A549 (cell line): Measurements from ENCODE around the gene ZBED6. TPM values are rescaled to one million over a fixed set of nuclear protein-coding genes. Genes with fewer than 3 reads are reported as not detected.

Experiments
- ATAC-seq, 2 experiments: fragments of 200-7000 bp in 1 of 2; fragments of >200 bp in 1 of 2; cut with Nextera tagmentation in 1 of 2; cut with Tn5 transposase in 1 of 2; 3 replicates each; pipeline versions ENCODE4 v1.8.0 to v1.9.1; 2018 to 2020; ENCODE audit warnings: mild to moderate bottlenecking in 1 of 2, moderate library complexity in 1 of 2
- CTCF ChIA-PET: fragments of 300-600 bp; sonication (Branson Sonifier 250); formaldehyde crosslinking; extraction: SDS; loops from one replicate; lab custom pipeline; 2021; ENCODE audit warnings: antibody characterized with exemption, inconsistent platforms; lab: Yijun Ruan, JAX
- POLR2A ChIA-PET: fragments of 350-600 bp; formaldehyde crosslinking; extraction: SDS; loops from one replicate; lab custom pipeline; 2021; ENCODE audit warnings: antibody characterized with exemption, inconsistent platforms; lab: Yijun Ruan, JAX
- DNase-seq, 2 experiments: peaks; one replicate each; pipeline versions ENCODE4 v3.0.0 to v3.0.0-alpha.2; 2011 to 2016; ENCODE audit warnings: low read depth in 1 of 2, low spot score in 1 of 2
- FAIRE-seq: peaks from 2 replicates; lab custom pipeline; 2011; peaks lifted over from hg19 to GRCh38; lab: Jason Lieb, UNC
- H3K27ac ChIP-seq, 2 experiments: fragments of >200 bp; sonication (Bioruptor Twin); formaldehyde crosslinking; 3 replicates each; pipeline ENCODE4 v1.5.1; 2016 to 2017
- H3K4me1 ChIP-seq: fragments of >200 bp; sonication (Bioruptor Twin); formaldehyde crosslinking; 3 replicates; pipeline ENCODE4 v1.6.1; 2016
- H3K4me2 ChIP-seq: fragments of >200 bp; sonication (Bioruptor Twin); formaldehyde crosslinking; 3 replicates; pipeline ENCODE4 v1.6.1; 2016
- H3K4me3 ChIP-seq: fragments of >200 bp; sonication (Bioruptor Twin); formaldehyde crosslinking; 3 replicates; pipeline ENCODE4 v1.5.1; 2016
- H3K9me3 ChIP-seq: fragments of >200 bp; sonication (Bioruptor Twin); formaldehyde crosslinking; 3 replicates; pipeline ENCODE4 v1.6.1; 2016
- ATOH8 ChIP-seq: fragments of 250-450 bp; sonication (Bioruptor Pico); IDR thresholded peaks from 2 replicates; pipeline ENCODE4 v1.5.0; 2020; ENCODE audit warnings: low read depth, mild to moderate bottlenecking, moderate library complexity
- CBX2 ChIP-seq: fragments of 200-600 bp; sonication (generic); IDR thresholded peaks from 2 replicates; pipeline ENCODE4 v1.6.1; 2016; ENCODE audit warnings: low read depth, mild to moderate bottlenecking, borderline replicate concordance
- CBX8 ChIP-seq: fragments of 200-600 bp; sonication (generic); IDR thresholded peaks from 2 replicates; pipeline ENCODE4 v1.6.1; 2016
- CEBPB ChIP-seq, 2 experiments: fragments of >200 bp in 1 of 2; sonication (Bioruptor Twin) in 1 of 2; formaldehyde crosslinking in 1 of 2; IDR thresholded peaks; 2 replicates each; pipeline ENCODE4 v1.6.1; 2012 to 2016
- ESRRA ChIP-seq: fragments of 150-350 bp; IDR thresholded peaks from 2 replicates; pipeline ENCODE4 v1.6.1; 2014; ENCODE audit warnings: mild to moderate bottlenecking, low read length, borderline replicate concordance
- HEYL ChIP-seq: fragments of 250-450 bp; sonication (Bioruptor Pico); IDR thresholded peaks from 2 replicates; pipeline ENCODE4 v1.8.0; 2021; ENCODE audit warnings: mild to moderate bottlenecking, moderate library complexity
- HMGXB4 ChIP-seq: fragments of 250-450 bp; sonication (Bioruptor Pico); IDR thresholded peaks from 2 replicates; pipeline ENCODE4 v1.5.0; 2021; ENCODE audit warnings: mild to moderate bottlenecking, moderate library complexity, borderline replicate concordance
- JUN ChIP-seq, 2 experiments: fragments of >200 bp; sonication (Bioruptor Twin); formaldehyde crosslinking; IDR thresholded peaks; 2 replicates in 1 of 2; 3 replicates in 1 of 2; pipeline ENCODE4 v1.6.1; 2016 to 2017
- JUNB ChIP-seq: fragments of >200 bp; sonication (Bioruptor Twin); formaldehyde crosslinking; IDR thresholded peaks from 2 replicates; pipeline ENCODE4 v1.6.1; 2016
- MAFK ChIP-seq: fragments of 450-650 bp; IDR thresholded peaks from 2 replicates; pipeline ENCODE4 v1.6.1; 2014; ENCODE audit not compliant: partially characterized antibody
- MAX ChIP-seq: IDR thresholded peaks from 2 replicates; pipeline ENCODE4 v1.6.1; 2012
- MAZ ChIP-seq: fragments of 150-350 bp; IDR thresholded peaks from 2 replicates; pipeline ENCODE4 v1.6.1; 2014; ENCODE audit warnings: antibody characterized with exemption, low read depth, low read length, borderline replicate concordance
- NR3C1 ChIP-seq: fragments of >200 bp; sonication (Bioruptor Twin); formaldehyde crosslinking; IDR thresholded peaks from 3 replicates; pipeline ENCODE4 v1.6.1; 2017
- PHF8 ChIP-seq: fragments of 200-600 bp; sonication (generic); IDR thresholded peaks from 2 replicates; pipeline ENCODE4 v1.6.1; 2016; ENCODE audit warnings: low read depth, mild to moderate bottlenecking, antibody characterized with exemption, moderate library complexity, borderline replicate concordance
- REST ChIP-seq: fragments of 200-600 bp; sonication (generic); IDR thresholded peaks from 2 replicates; pipeline ENCODE4 v1.6.1; 2016; ENCODE audit warnings: antibody characterized with exemption, mild to moderate bottlenecking, moderate library complexity
- RNF2 ChIP-seq: fragments of 200-600 bp; sonication (generic); IDR thresholded peaks from 2 replicates; pipeline ENCODE4 v1.6.1; 2016; ENCODE audit warnings: low read depth, mild to moderate bottlenecking, antibody characterized with exemption, moderate library complexity, borderline replicate concordance
- SMC3 ChIP-seq: fragments of >200 bp; sonication (Bioruptor Twin); formaldehyde crosslinking; IDR thresholded peaks from 3 replicates; pipeline ENCODE4 v1.6.1; 2018; ENCODE audit warnings: inconsistent platforms
- SREBF2 ChIP-seq: fragments of 450-650 bp; IDR thresholded peaks from 2 replicates; pipeline ENCODE4 v1.6.1; 2014; ENCODE audit warnings: mild to moderate bottlenecking, moderate library complexity
- ZNF302 ChIP-seq: fragments of 250-450 bp; sonication (Bioruptor Pico); IDR thresholded peaks from 2 replicates; pipeline ENCODE4 v1.9.0; 2021; ENCODE audit warnings: inconsistent platforms, mild to moderate bottlenecking, moderate library complexity
- ZSCAN20 ChIP-seq: fragments of 250-450 bp; sonication (Bioruptor Pico); IDR thresholded peaks from 2 replicates; pipeline ENCODE4 v1.8.0; 2022; ENCODE audit warnings: mild to moderate bottlenecking, moderate library complexity
- WGBS: methylation state at CpG from one replicate; pipeline ENCODE4 v1.1.6; 2017; ENCODE audit errors: missing lambda C conversion rate; 5-methylcytosine and 5-hydroxymethylcytosine counted together
- polyA plus RNA-seq, 4 experiments: library from polyadenylated mRNA; depleted of rRNA in 3 of 4; stranded (reverse); fragments of >200 nt; fragmentation: RNase III in 1 of 4; extraction: RNeasy Plus Mini Kit Qiagen cat#74134 plus additional on column Dnase treatment in 1 of 4; gene quantifications; 2 replicates in 3 of 4; 3 replicates in 1 of 4; pipeline ENCODE4 v1.2.3, GENCODE V29; 2011 to 2017
- TF ChIP-seq, protein P1 (sequence below): fragments of >200 bp; sonication (Bioruptor Twin); formaldehyde crosslinking; IDR thresholded peaks from 3 replicates; pipeline ENCODE4 v1.6.1; 2016
- TF ChIP-seq, protein P2 (sequence below): IDR thresholded peaks from 2 replicates; pipeline ENCODE4 v1.6.1; 2012
- TF ChIP-seq, protein P3 (sequence below): IDR thresholded peaks from 2 replicates; pipeline ENCODE4 v1.6.1; 2012; ENCODE audit warnings: low read depth, borderline replicate concordance

ZBED6 gene
- polyA plus RNA-seq, 2 of the 4 experiments (the other 2 are of a cell fraction): 1.7 to 10.6 TPM

GRCh38 chr1:203789966-203790365 lies 5.5 kb upstream of the ZBED6 start:
- 64% methylated on average over 3 of the region's 3 CpGs for WGBS
- DNase-seq (no peak), FAIRE-seq (no peak), ATAC-seq (no peak)
- CTCF ChIA-PET: no interaction called here
- H3K4me3 ChIP-seq: no peak overlapping the region
- no peak overlapping the region for H3K4me2 ChIP-seq
- TF ChIP-seq ZSCAN20 (CRISPR knock-in tag): no peak
- TF ChIP-seq HMGXB4 (CRISPR knock-in tag): no peak
- TF ChIP-seq REST: no peak
- TF ChIP-seq MAZ: no peak
- TF ChIP-seq SMC3: no peak
- TF ChIP-seq RNF2: no peak
- no peak for TF ChIP-seq MAFK
- TF ChIP-seq HEYL: no peak
- no peaks in the 10 kb centered on the region for H3K9me3 ChIP-seq
- H3K4me1 ChIP-seq: 0 out of 3 replicates have a peak, but pooled peaks cover 1% of the 10 kb centered on the region
- no peak overlapping the region for H3K27ac ChIP-seq
- POLR2A ChIA-PET: no interaction called here

DNA sequence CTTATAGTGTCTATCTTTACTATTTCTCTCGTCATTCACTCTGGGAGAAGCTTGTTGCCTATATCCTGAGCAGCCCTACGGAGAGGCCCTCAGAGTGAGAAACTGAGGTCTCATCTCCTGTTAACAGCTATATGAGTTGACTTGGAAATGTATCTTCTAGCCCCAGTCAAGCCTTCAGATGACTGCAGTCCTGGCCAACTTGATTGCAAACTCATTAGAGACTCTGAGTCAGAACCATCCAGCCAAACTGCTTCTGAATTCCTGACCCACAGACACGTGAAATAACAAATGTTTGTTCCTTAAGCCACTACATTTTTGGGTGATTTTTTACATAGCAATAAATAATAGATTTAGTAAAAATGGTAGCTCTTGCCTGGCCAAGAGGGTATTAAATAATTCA lies 3.9 kb upstream of the ZBED6 start:
- TF ChIP-seq ESRRA (no peak), CBX8 (no peak), CBX2 (no peak), CEBPB (IDR thresholded peaks at IDR 0.05) (no peak), JUN (IDR thresholded peaks at IDR 0.05) (no peak), ZSCAN20 (CRISPR knock-in tag) (no peak), MAX (no peak), ATOH8 (CRISPR knock-in tag) (no peak), PHF8 (no peak), JUNB (no peak), ZNF302 (CRISPR knock-in tag) (no peak), SREBF2 (no peak), HEYL (no peak), NR3C1 (no peak)
- TF ChIP-seq, protein P1, sequence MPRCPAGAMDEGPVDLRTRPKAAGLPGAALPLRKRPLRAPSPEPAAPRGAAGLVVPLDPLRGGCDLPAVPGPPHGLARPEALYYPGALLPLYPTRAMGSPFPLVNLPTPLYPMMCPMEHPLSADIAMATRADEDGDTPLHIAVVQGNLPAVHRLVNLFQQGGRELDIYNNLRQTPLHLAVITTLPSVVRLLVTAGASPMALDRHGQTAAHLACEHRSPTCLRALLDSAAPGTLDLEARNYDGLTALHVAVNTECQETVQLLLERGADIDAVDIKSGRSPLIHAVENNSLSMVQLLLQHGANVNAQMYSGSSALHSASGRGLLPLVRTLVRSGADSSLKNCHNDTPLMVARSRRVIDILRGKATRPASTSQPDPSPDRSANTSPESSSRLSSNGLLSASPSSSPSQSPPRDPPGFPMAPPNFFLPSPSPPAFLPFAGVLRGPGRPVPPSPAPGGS: no peak
- TF ChIP-seq, protein P2, sequence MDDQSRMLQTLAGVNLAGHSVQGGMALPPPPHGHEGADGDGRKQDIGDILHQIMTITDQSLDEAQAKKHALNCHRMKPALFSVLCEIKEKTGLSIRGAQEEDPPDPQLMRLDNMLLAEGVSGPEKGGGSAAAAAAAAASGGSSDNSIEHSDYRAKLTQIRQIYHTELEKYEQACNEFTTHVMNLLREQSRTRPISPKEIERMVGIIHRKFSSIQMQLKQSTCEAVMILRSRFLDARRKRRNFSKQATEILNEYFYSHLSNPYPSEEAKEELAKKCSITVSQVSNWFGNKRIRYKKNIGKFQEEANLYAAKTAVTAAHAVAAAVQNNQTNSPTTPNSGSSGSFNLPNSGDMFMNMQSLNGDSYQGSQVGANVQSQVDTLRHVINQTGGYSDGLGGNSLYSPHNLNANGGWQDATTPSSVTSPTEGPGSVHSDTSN: no peak
- TF ChIP-seq, protein P3, sequence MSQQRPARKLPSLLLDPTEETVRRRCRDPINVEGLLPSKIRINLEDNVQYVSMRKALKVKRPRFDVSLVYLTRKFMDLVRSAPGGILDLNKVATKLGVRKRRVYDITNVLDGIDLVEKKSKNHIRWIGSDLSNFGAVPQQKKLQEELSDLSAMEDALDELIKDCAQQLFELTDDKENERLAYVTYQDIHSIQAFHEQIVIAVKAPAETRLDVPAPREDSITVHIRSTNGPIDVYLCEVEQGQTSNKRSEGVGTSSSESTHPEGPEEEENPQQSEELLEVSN: no peak
- ChIA-PET POLR2A (no interaction called here), CTCF (interaction anchor here (1.3 kb wide), 1 partner anchor 286 kb away, joined by 3 read pairs; no protein-coding TSS in a partner anchor)
- H3K4me1 ChIP-seq: 0 out of 3 replicates have a peak, but pooled peaks cover 3% of the 10 kb centered on the region
- WGBS: 76% methylated on average over 3 of the region's 3 CpGs
- FAIRE-seq (no peak), ATAC-seq (no peak), DNase-seq (no peak)
- H3K27ac ChIP-seq: no peak overlapping the region
- H3K4me3 ChIP-seq: no peak overlapping the region
- no peak overlapping the region for H3K4me2 ChIP-seq
- H3K9me3 ChIP-seq: no peaks in the 10 kb centered on the region
